Pancreas (tissue), 10 donors: ENCODE results near the gene ARRDC5. TPM values are rescaled to one million over a fixed set of nuclear protein-coding genes. Genes with fewer than 3 reads are reported as not detected.
A peak's percentile ranks its signal among the peaks of the same experiment; 100 is the strongest.

Experiments used
- ATAC-seq, 4 donors: fragments of 200-7000 bp; cut with Tn5 transposase; one replicate each; pipeline versions ENCODE4 v1.8.0 to v1.9.1; 2020; ENCODE audit warnings: mild to moderate bottlenecking in 4 of 4, moderate library complexity in 4 of 4
- DNase-seq, 6 donors: peaks; one replicate each; pipeline ENCODE4 v3.0.0-alpha.2; 2020
- FAIRE-seq: peaks from 2 replicates; lab custom pipeline; 2012; peaks lifted over from hg19 to GRCh38; lab: Jason Lieb, UNC
- H3K27ac ChIP-seq, 4 donors: fragments of 200-600 bp; sonication (generic); 1 replicate in 3 of 4; 2 replicates in 1 of 4; pipeline versions ENCODE4 v1.5.0 to v1.8.0; 2020
- H3K27me3 ChIP-seq, 4 donors: fragments of 200-600 bp; one replicate each; pipeline ENCODE4 v1.8.0; 2021
- H3K36me3 ChIP-seq, 3 donors: fragments of 200-600 bp; sonication (generic) in 1 of 3; one replicate each; pipeline versions ENCODE4 v1.5.0 to v1.8.0; 2020 to 2021
- H3K4me1 ChIP-seq, 3 donors: fragments of 200-600 bp; one replicate each; pipeline ENCODE4 v1.8.0; 2021
- H3K4me3 ChIP-seq, 4 donors: fragments of 200-600 bp; sonication (generic) in 2 of 4; one replicate each; pipeline versions ENCODE4 v1.5.0 to v1.8.0; 2020 to 2021
- H3K9me3 ChIP-seq, 4 donors: fragments of 200-600 bp; one replicate each; pipeline ENCODE4 v1.8.0; 2021
- WGBS, 2 donors: extraction: QIAGEN DNeasy Blood & Tissue Kit; methylation state at CpG; one replicate each; pipeline ENCODE4 v1.1.7; 2013; 5-methylcytosine and 5-hydroxymethylcytosine counted together
- intact Hi-C, 3 donors: fragments of 100-400 bp; cut with DNase I; formaldehyde crosslinking; loops; one replicate each; pipeline versions ENCODE4 v1.11.1 to v1.14.2; 2022
- microRNA-seq, 2 donors: library from miRNA; unstranded; fragments of <30 nt; microRNA quantifications; one replicate each; pipeline versions ENCODE4 to v1.1.0, GENCODE V29; 2019 to 2020
- polyA plus RNA-seq, 2 donors: library from polyadenylated mRNA; stranded (reverse); fragments of 200-250 nt; gene quantifications; one replicate each; pipeline ENCODE4 v1.2.3, GENCODE V29; 2013
- total RNA-seq, 6 donors: library from RNA; stranded (reverse); fragmentation: NEBNext Ultra II Directional in 4 of 6; extraction: Animal tissue kit (Norgen Biotek cat#: 25700) in 4 of 6; gene quantifications; one replicate each; pipeline versions ENCODE4 v1.2.1 to v1.2.4, GENCODE V29; 2021 to 2023
- TF ChIP-seq, protein P1 (sequence below), 4 donors: fragments of 200-600 bp; sonication (generic) in 3 of 4; IDR thresholded peaks; one replicate each; pipeline versions ENCODE4 v1.5.0 to v1.8.0; 2021; ENCODE audit warnings: antibody characterized with exemption in 4 of 4
- donor health status: healthy with polysubstance abuse.
- donor health status: DM: no; HTN: no; CAD: no; lungs with moderate emphysema.
- donor health status: DM: no; HTN: no; CAD: no.
- donor health status: control.
- donor health status: control.
- donor health status: Bipolar disorder and iron deficiency.
- donor health status: DM: yes; HTN: yes; CAD: no.
- donor health status: DM: no; HTN: no; CAD: no.
- donor health status: DM: no; HTN: no; CAD: no.
- donor health status: DM: yes; HTN: yes; CAD: no.

Gene ARRDC5
- total and polyA plus RNA-seq, 8 donors = 0.09 to 0.15 (median 0.13) TPM; not detected in 4

- Histone ChIP-seq H3K4me3 (no peak overlapping the region), H3K36me3 (peaks cover 0 to 9% (median 5%) of the 10 kb centered on the region in 3 donors), H3K4me1 (no peaks in the 10 kb centered on the region), H3K27ac (peak overlapping the region in 1 of 4 donors; percentile 13), H3K27me3 (no peaks in the 10 kb centered on the region), H3K9me3 (no peaks in the 10 kb centered on the region)
- FAIRE-seq = no peak
- 80 to 82% methylated on average over 10 of the region's 10 CpGs for WGBS, 2 donors
- intact Hi-C loops = no loop called here
- DNase-seq = no peak
- peak in 3 of 4 donors; percentile 34 to 65 (median 62) for ATAC-seq
- TF ChIP-seq, protein P1, sequence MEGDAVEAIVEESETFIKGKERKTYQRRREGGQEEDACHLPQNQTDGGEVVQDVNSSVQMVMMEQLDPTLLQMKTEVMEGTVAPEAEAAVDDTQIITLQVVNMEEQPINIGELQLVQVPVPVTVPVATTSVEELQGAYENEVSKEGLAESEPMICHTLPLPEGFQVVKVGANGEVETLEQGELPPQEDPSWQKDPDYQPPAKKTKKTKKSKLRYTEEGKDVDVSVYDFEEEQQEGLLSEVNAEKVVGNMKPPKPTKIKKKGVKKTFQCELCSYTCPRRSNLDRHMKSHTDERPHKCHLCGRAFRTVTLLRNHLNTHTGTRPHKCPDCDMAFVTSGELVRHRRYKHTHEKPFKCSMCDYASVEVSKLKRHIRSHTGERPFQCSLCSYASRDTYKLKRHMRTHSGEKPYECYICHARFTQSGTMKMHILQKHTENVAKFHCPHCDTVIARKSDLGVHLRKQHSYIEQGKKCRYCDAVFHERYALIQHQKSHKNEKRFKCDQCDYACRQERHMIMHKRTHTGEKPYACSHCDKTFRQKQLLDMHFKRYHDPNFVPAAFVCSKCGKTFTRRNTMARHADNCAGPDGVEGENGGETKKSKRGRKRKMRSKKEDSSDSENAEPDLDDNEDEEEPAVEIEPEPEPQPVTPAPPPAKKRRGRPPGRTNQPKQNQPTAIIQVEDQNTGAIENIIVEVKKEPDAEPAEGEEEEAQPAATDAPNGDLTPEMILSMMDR (IDR thresholded peaks at IDR 0.05) = no peak
Observed at GRCh38 chr19:4844348-4845179, 58.1 kb downstream of the ARRDC5 start.

- intact Hi-C loops = no loop called here
Observed at GRCh38 chr19:4843647-4843965, 59.1 kb downstream of the ARRDC5 start.

More at GRCh38 chr19:4843647-4843965, 59.1 kb downstream of the ARRDC5 start:
- FAIRE-seq (no peak), DNase-seq (no peak), ATAC-seq (no peak)
- Histone ChIP-seq H3K27ac (no peak overlapping the region), H3K9me3 (no peaks in the 10 kb centered on the region), H3K36me3 (peaks cover 0 to 14% (median 12%) of the 10 kb centered on the region in 3 donors), H3K27me3 (no peaks in the 10 kb centered on the region), H3K4me3 (no peak overlapping the region), H3K4me1 (no peaks in the 10 kb centered on the region)
- TF ChIP-seq, protein P1 (IDR thresholded peaks at IDR 0.05) = no peak
- WGBS, 2 donors = 93 to 99% methylated on average over 6 of the region's 6 CpGs

Small RNA genes within 50 kb of the gene (microRNA-seq; reads per million reads assigned to microRNA genes)
- gene MIR4747 = 0 to 0.29 reads per million in 2 donors

Other genes starting within 250 kb of the ARRDC5 start
- 100 to 1,000 TPM in 1 of 6 donors, 10 to 100 TPM in 5; 56.7 to 102 (median 66.4) TPM for gene MYDGF, start 232.6 kb downstream of the ARRDC5 start, total RNA-seq
- gene MYDGF, start 232.6 kb downstream of the ARRDC5 start, polyA plus RNA-seq = 10 to 100 TPM; 50.3 to 80.6 TPM
- gene DPP9, start 179.1 kb downstream of the ARRDC5 start, total RNA-seq = 10 to 100 TPM; 19.0 to 36.7 (median 25.0) TPM
- gene DPP9, start 179.1 kb downstream of the ARRDC5 start, polyA plus RNA-seq = 10 to 100 TPM; 30.4 to 47.4 TPM
- gene FEM1A, start 111.2 kb downstream of the ARRDC5 start, total RNA-seq = 1 to 10 TPM; 5.4 to 9.2 (median 6.5) TPM
- 1 to 10 TPM; 3.3 to 4.6 TPM for gene FEM1A, start 111.2 kb downstream of the ARRDC5 start, polyA plus RNA-seq
- 10 to 100 TPM in 1 of 6 donors, 1 to 10 TPM in 5; 4.9 to 14.1 (median 6.4) TPM for gene TICAM1, start 71.2 kb downstream of the ARRDC5 start, total RNA-seq
- gene TICAM1, start 71.2 kb downstream of the ARRDC5 start, polyA plus RNA-seq = 10 to 100 TPM; 10.7 to 13.9 TPM
- gene PLIN3, start 35.2 kb downstream of the ARRDC5 start, total RNA-seq = 10 to 100 TPM in 5 of 6 donors, 1 to 10 TPM in 1; 9.3 to 27.5 (median 13.0) TPM
- gene PLIN3, start 35.2 kb downstream of the ARRDC5 start, polyA plus RNA-seq = 10 to 100 TPM in 1 of 2 donors, 1 to 10 TPM in 1; 9.6 to 34.2 TPM
- 1 to 10 TPM in 3 of 6 donors, under 1 TPM in 3; 0.28 to 1.7 (median 0.96) TPM for gene UHRF1, start 6.6 kb upstream of the ARRDC5 start, total RNA-seq
- gene UHRF1, start 6.6 kb upstream of the ARRDC5 start, polyA plus RNA-seq = under 1 TPM; 0.45 to 0.84 TPM
- 10 to 100 TPM; 13.8 to 22.7 (median 18.5) TPM for gene KDM4B, start 66.2 kb upstream of the ARRDC5 start, total RNA-seq
- 10 to 100 TPM; 15.0 to 24.0 TPM for gene KDM4B, start 66.2 kb upstream of the ARRDC5 start, polyA plus RNA-seq